Testis (tissue), 3 donors: ENCODE results near the gene MAPK8IP1. TPM values are rescaled to one million over a fixed set of nuclear protein-coding genes. Genes with fewer than 3 reads are reported as not detected.
A peak's percentile ranks its signal among the peaks of the same experiment; 100 is the strongest.

ENCODE experiments used
- DNase-seq: peaks from one replicate; pipeline ENCODE4 v3.0.0-alpha.2; 2019
- H3K27ac ChIP-seq, 2 donors: fragments of 200-600 bp; sonication (generic); one replicate each; pipeline ENCODE4 v1.5.1; 2019
- H3K27me3 ChIP-seq: fragments of 200-600 bp; sonication (generic); one replicate; pipeline ENCODE4 v1.5.1; 2019
- H3K36me3 ChIP-seq: fragments of 200-600 bp; sonication (generic); one replicate; pipeline ENCODE4 v1.5.1; 2017; ENCODE audit warnings: low read depth; ENCODE audit errors: missing control alignments
- H3K4me1 ChIP-seq: fragments of 200-600 bp; sonication (generic); one replicate; pipeline ENCODE4 v1.5.1; 2019
- H3K4me3 ChIP-seq, 2 donors: fragments of 200-600 bp; sonication (generic); one replicate each; pipeline ENCODE4 v1.5.1; 2017 to 2019
- H3K9me3 ChIP-seq: fragments of 200-600 bp; sonication (generic); one replicate; pipeline ENCODE4 v1.5.1; 2017
- POLR2A ChIP-seq: fragments of 450-650 bp; IDR thresholded peaks from one replicate; pipeline ENCODE4 v1.6.1; 2017; ENCODE audit warnings: antibody characterized with exemption, mild to moderate bottlenecking, moderate library complexity
- WGBS, 2 donors: methylation state at CpG; one replicate each; pipeline ENCODE4 v1.1.5; 2018; 5-methylcytosine and 5-hydroxymethylcytosine counted together
- intact Hi-C: fragments of 100-400 bp; cut with DNase I; formaldehyde crosslinking; loops from one replicate; pipeline ENCODE4 v1.15.1; 2023; ENCODE audit warnings: low total_unique reads
- polyA plus RNA-seq: library from polyadenylated mRNA; stranded (reverse); fragments of 350-450 nt; fragmentation: Illumina TruSeq; extraction: RNeasy Lipid Tissue Mini Kit (QIAGEN cat#74804); gene quantifications from one replicate; pipeline ENCODE4 v1.2.3, GENCODE V29; 2014; ENCODE audit warnings: low read depth, low replicate concordance; ENCODE audit not compliant: insufficient read depth
- total RNA-seq, 2 donors: library from RNA; depleted of rRNA; stranded (reverse); fragments of >200 nt; gene quantifications; one replicate each; pipeline ENCODE4 v1.2.3, GENCODE V29; 2016
- TF ChIP-seq, protein P1 (sequence below), 3 experiments: fragments of 450-650 bp in 2 of 3; fragments of 200-600 bp in 1 of 3; sonication (generic) in 1 of 3; IDR thresholded peaks; one replicate each; pipeline ENCODE4 v1.5.1; 2016 to 2019; ENCODE audit warnings: antibody characterized with exemption in 3 of 3, mild to moderate bottlenecking in 2 of 3, moderate library complexity in 1 of 3

The MAPK8IP1 gene
- total and polyA plus RNA-seq, 3 donors from 2014 or later: 54.5 to 62.9 (median 57.5) TPM

GRCh38 chr11:45844822-45845578 lies 40.5 kb upstream of the MAPK8IP1 start:
- Histone ChIP-seq H3K4me3 (no peak overlapping the region), H3K9me3 (no peaks in the 10 kb centered on the region), H3K27me3 (no peaks in the 10 kb centered on the region), H3K4me1 (peaks cover 22% of the 10 kb centered on the region), H3K27ac (no peak overlapping the region), H3K36me3 (no peaks in the 10 kb centered on the region)
- WGBS, 2 donors: 84 to 85% methylated on average over 3 of the region's 3 CpGs
- no peak for DNase-seq
- intact Hi-C loops: no loop called here
- TF ChIP-seq, protein P1, sequence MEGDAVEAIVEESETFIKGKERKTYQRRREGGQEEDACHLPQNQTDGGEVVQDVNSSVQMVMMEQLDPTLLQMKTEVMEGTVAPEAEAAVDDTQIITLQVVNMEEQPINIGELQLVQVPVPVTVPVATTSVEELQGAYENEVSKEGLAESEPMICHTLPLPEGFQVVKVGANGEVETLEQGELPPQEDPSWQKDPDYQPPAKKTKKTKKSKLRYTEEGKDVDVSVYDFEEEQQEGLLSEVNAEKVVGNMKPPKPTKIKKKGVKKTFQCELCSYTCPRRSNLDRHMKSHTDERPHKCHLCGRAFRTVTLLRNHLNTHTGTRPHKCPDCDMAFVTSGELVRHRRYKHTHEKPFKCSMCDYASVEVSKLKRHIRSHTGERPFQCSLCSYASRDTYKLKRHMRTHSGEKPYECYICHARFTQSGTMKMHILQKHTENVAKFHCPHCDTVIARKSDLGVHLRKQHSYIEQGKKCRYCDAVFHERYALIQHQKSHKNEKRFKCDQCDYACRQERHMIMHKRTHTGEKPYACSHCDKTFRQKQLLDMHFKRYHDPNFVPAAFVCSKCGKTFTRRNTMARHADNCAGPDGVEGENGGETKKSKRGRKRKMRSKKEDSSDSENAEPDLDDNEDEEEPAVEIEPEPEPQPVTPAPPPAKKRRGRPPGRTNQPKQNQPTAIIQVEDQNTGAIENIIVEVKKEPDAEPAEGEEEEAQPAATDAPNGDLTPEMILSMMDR (IDR thresholded peaks at IDR 0.05): no peak
- no peak for TF ChIP-seq POLR2A

DNA sequence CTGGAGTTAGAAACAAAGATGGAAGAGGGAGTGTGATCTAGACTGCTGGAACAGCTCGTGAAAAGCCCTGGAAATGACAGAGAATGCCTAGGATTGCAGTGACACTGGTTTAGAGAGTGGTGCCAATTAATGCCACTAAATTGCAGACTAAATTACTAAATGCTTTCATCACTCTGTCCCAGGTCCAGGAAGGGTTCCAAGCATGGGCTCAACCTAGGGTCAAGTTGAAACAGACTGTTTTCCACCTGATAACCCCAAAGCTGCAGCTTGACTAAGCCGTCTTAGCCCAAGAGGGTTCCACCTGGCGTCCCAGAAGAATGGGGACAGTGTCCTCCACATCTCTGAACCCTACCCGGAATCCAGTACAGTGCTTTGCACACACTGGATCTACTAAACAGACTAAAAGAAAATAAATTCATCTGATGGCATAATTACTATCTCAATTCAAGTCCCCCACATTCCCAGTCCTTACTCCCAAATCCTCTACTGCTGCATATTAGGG lies 39.2 kb upstream of the MAPK8IP1 start:
- Histone ChIP-seq H3K36me3 (no peaks in the 10 kb centered on the region), H3K9me3 (no peaks in the 10 kb centered on the region), H3K27ac (peak overlapping the region; percentile 79 to 97), H3K4me1 (peaks cover 34% of the 10 kb centered on the region), H3K27me3 (no peaks in the 10 kb centered on the region), H3K4me3 (no peak overlapping the region)
- no peak for DNase-seq
- TF ChIP-seq, protein P1 (IDR thresholded peaks at IDR 0.05): no peak
- no peak for TF ChIP-seq POLR2A
- intact Hi-C loops: no loop called here
- WGBS, 2 donors: 71 to 79% methylated on average over 4 of the region's 4 CpGs

- WGBS, 2 donors: 0 to 1% methylated on average over 14 to 53 of the region's 75 CpGs
- intact Hi-C loops: no loop called here
- Histone ChIP-seq H3K27ac (peak within 1 kb of the TSS; percentile 96 to 97), H3K4me3 (peak within 1 kb of the TSS; percentile 95 to 96), H3K9me3 (no peaks in the 10 kb centered on the region), H3K4me1 (peaks cover 44% of the 10 kb centered on the region), H3K36me3 (no peaks in the 10 kb centered on the region), H3K27me3 (no peaks in the 10 kb centered on the region)
- TF ChIP-seq, protein P1 (IDR thresholded peaks at IDR 0.05): no peak
- TF ChIP-seq POLR2A: peak; percentile 97
- DNase-seq: peak; percentile 99
Measured at GRCh38 chr11:45846974-45847910, 38.2 kb upstream of the MAPK8IP1 start, which contains the start of gene CRY2. Gene CRY2, plus strand, starts transcription at chr11:45847475. Its CDS starts 16 bp downstream, at chr11:45847491.

- Histone ChIP-seq H3K27me3 (no peaks in the 10 kb centered on the region), H3K27ac (peak overlapping the region; percentile 96 to 97), H3K9me3 (no peaks in the 10 kb centered on the region), H3K36me3 (no peaks in the 10 kb centered on the region), H3K4me1 (peaks cover 51% of the 10 kb centered on the region), H3K4me3 (peak overlapping the region; percentile 95 to 96)
- TF ChIP-seq POLR2A: no peak
- TF ChIP-seq, protein P1 (IDR thresholded peaks at IDR 0.05): peak in 2 of 3 experiments; percentile 15 to 18
- 0% methylated on average over 8 to 16 of the region's 16 CpGs for WGBS, 2 donors
- intact Hi-C loops: no loop called here
- DNase-seq: peak; percentile 71
Measured at GRCh38 chr11:45847911-45848316, 37.5 kb upstream of the MAPK8IP1 start.
